NCI-H146 treated with DMSO at 0.1 percent for 48 hours (cell line): ENCODE data around the gene FAM3B.

ENCODE experiments used
- DNase-seq: peaks from one replicate; lab custom pipeline; 2025; ENCODE audit not compliant: unreplicated experiment; lab: John Stamatoyannopoulos, UW

Gene FAM3B

DNA sequence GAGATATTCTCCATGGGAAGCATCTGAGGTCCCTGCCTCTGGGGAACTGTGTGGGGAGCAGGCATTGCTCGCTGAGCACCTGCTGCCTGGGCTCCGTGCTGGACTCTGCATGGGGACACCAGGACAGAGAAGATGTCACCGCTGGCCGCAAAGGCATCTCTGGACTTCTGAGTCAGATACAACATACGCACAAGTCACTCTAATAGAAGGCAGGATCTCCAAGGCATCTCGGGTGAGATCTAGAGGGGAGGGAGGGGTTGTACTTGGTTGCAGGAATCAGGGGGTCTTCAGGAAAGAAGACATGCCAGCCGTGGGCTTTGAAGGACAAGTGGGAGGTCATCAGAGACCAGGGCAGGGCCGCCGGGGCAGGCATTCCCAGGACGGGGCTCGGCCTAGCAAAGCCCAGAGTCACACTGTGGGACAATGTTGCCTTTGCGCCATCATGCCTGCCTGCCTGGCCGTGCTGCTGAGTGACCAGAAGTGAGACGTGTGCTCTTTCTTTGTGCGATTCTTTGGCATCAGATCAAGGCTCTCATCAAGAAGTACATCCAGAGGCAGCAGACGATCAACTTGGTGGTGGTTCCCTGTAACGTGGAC lies 73.5 kb downstream of the FAM3B start:
- no peak for DNase-seq

DNA sequence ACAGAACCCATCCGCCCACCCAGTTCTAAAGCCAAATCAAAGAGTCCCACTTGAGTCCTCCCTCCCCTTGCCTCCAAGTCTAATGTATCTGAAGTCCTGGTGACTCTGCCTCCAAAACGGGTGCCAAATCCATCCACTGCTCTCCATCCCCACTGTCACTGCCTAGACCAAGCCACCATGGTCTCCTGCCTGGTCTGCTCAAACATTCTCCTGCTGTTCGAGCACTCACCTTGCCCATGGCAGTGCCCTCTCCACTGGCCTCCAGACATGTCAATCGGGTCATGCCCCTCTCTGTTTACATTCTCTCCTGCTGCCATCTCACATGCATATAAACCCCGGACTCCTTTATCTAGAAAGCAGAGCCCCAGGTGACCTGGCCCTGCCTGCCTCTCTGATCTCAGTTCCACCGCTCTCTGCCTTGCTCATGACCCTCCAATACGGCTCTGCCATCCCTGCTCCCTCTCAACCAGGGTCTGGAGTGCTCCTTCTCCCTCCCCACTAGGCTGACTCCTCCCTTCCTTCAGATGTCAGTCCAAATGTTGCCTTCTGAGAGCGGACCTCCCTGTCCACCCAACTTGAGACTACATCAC lies 77.4 kb downstream of the FAM3B start:
- no peak for DNase-seq

DNA sequence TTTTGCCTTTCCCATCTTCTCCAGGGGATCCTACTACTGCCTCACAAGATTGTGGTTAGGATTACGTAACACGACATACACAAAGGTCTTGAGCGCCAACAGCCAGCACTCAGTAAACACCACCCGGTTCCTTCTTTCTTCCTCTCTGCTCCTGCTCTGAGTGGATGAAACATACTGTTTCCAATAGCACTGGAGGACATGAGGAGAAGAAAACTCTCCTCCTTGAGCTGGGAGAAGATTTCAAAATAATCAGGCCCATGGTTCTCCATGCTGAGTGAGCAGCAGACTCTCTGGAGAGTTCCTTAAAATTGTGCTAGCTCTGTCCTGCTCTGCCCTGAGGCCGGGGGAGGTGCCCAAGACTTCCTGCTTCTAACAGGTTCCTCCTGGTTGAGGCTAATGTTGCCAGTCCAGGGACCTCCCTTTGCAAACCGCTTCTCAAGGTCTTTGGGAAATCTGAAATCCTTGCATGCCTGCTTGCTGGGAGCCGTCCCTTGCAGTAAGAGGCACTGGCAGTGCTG lies 80.0 kb downstream of the FAM3B start:
- no peak for DNase-seq

DNA sequence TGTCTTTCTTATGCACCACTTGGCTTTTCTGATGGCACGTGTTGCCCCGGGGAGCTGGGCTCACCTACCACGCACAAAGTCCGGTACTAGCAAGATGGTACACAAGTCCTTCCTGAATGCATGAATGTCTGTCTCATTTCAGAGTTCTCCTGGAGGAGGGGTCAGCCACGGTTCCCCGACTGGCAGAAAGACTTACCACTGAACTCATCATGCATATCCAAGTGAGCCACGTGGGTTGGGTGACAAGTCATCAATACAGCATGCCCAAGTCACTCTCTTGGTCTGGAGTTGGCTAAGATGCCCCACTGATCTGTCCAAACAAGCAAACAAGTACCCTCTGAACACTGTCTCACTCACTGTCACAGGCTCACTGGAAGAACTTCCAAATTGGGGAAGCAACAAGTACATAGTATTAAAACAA lies 80.9 kb downstream of the FAM3B start:
- DNase-seq = no peak

DNA sequence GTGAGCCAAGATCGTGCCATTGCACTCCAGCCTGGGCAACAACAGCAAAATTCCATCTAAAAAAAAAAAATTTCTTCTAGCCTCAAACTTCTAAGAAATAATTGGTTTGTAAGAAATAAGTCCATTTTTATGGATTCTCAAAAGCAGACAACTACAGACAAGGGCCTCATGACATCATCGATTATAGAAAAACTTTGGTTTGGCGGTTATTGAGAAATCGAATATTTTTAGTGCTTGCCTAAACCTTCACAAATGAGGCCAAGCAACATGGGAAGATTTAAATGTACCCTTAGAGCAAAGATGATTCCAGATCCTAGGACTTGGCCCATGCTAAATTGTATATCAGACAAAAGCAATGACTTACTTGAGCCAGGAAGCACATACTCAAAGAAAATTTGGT lies 81.7 kb downstream of the FAM3B start:
- DNase-seq = no peak

GRCh38 chr21:41398831-41399230 lies 82.2 kb downstream of the FAM3B start:
- DNase-seq = no peak

DNA sequence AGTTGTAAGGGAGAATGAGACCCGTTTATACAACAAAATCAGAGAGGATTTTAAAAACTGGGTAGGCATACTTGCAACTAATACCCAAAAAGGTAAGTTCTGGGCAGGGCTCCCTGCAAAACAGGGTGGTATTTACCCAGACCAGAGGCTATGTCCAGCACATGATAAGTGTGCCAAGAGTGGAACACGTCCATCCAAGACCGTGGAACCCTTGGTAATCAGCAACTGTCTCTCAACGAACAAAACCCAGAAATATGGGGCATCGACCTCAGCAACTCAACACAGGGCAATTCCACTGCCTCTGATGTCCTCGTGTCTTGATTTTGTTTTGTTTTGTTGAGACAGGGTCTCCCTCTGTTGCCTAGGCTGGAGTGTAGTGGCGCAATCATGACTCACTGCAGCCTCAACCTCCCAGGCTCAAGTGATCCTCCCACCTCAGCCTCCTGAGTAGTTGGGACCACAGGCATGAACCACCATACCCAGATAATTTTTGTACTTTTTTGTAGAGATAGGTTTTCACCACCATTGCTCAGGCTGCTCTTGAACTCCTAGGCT lies 82.7 kb downstream of the FAM3B start:
- DNase-seq = no peak

- DNase-seq = no peak
Measured at GRCh38 chr21:41402231-41402630, 85.6 kb downstream of the FAM3B start.

DNA sequence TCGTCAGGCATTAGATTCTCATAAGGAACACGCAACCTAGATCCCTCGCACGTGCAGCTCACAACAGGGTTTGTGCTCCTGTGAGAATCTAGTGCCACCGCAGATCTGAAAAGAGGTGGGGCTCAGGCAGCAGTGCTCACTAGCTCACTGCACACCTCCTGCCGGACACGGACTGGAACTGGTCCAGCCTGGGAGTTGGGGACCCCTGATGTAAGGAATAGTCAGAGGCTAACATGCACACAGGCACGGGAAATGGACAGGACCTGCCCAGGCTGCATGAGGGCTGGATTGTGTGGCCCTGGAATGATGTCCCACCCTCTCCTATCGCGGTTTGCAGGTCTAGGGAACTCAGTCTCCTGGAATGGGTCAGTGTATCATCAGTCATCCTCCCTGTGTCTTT lies 86.2 kb downstream of the FAM3B start:
- no peak for DNase-seq

DNA sequence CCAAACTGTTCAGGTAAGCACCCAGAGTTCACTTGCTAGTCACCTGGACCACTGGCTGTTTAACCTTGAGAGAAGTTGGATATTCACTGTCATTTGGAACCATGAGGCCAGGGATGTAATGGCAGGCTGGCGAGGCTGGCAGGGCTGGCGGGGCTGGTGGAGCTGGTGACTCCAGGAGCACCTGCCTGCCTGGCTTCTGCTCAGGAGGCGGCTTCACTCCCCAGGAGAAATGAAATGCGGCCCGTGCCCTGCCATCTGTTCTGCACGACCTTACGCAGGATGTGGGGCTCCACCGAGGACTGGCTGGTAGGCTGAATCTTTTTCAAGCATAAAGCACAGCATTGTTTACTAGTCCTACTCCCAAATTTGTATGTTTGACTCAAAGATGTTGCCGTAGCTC lies 86.7 kb downstream of the FAM3B start:
- DNase-seq = no peak

DNA sequence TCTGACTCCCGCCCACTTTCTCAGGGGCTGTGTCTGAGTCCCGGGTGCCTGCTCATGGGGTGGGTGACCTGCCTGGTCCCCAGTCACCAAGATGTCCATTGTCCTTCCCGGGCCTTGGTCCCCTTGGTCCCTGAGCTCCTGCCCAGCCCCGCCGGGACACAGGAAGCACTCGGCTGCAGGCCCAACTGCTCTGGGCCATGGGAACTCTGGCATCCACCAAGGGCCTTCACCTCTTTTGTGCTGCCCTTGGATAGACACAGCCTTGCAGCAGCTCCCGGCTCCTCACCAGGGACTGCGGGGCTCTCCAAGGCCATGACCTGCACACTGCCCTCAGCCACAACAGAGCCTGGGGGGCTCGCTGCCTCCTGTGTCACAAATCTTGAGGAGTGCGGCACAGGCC lies 87.4 kb downstream of the FAM3B start:
- no peak for DNase-seq

GRCh38 chr21:41405321-41405720 lies 88.7 kb downstream of the FAM3B start:
- DNase-seq = no peak

DNA sequence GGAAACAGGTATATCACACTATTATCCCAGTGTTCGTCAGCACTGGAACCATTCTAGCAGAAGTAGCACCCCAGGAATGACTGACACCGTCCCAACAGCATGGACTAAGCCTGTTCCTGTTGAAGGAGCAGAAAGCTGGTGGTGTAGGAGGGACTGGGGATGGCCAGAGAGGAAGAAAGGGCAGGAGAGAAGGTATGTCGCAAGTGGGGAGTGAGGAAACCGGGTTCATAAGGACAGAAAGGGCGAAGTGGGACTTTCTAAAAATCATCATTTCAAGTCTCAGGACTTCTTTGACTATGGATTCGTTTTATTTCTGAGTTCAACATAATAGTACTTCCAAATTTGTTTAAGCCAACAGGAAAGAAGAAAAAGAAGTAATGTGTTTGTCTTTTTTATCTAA lies 89.7 kb downstream of the FAM3B start:
- no peak for DNase-seq
